GM12874 (cell line): ENCODE data around the gene CACNG7.

Experiments
- CTCF ChIP-seq: IDR thresholded peaks from 2 replicates; pipeline ENCODE4 v1.5.1; 2011; ENCODE audit warnings: low read depth, mild to moderate bottlenecking, control low read depth, low read length, moderate library complexity; ENCODE audit not compliant: insufficient read depth

CACNG7 gene

DNA sequence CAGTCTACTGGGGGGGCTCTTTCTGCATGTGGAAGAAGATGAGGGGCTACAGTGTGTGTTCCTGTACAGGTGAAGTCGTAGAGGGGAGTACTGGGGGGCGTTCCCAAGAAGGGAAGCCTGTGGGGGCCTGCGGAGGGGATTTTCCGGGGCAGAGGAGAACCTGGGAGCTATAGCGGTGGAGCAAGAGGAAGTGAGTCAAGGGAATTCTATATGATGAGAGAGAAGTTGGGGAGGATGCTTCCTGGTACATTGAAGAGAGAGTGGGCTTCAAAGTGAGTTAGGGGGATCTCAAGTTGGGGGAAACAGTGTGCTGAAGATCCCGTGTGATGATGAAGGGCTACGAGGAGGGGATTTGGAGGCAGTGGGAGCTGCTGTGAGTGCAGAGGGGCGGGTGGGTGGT, 51.8 kb downstream of the CACNG7 start:
- TF ChIP-seq CTCF = no peak

DNA sequence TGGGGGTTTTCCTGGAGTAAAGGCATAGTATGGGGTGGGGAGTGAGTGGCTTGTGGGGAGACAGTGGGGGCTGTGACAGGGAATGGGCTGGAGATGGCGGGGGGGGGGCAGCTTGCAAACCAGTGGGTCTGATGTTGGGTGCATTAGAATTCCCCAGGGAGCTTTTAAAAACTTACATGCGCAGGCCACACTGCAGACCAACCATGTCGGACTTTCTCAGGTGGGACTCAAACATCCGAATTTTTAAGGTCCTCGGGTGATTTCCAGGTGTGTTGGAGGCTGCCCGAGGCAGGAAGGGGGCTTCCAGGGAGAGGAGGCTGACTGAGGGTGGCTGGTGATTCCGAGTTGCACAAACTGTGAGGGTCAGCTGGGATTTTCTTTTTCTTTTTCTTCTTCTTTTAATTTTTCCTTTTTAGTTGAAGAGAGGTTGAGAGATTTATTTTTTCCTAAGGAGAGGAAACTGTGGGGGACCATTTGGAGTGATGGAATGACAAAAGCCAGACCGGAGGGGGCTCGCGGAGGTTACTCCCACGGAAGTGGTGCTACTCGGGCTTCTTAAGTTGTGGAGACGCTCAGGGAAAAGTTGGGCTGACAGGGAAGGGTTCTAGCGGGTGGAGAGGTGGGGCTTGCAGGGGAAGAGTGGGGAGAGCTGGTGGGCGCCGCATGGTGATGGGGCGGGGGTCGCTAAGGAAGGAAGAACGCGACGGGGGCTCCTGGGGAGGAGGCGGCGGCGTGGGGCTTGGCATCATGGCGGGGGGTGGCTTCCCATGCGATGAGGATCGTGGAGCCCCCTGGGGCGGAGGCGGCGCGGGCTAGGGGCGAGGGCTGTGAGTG, 52.7 kb downstream of the CACNG7 start:
- no peak for TF ChIP-seq CTCF

DNA sequence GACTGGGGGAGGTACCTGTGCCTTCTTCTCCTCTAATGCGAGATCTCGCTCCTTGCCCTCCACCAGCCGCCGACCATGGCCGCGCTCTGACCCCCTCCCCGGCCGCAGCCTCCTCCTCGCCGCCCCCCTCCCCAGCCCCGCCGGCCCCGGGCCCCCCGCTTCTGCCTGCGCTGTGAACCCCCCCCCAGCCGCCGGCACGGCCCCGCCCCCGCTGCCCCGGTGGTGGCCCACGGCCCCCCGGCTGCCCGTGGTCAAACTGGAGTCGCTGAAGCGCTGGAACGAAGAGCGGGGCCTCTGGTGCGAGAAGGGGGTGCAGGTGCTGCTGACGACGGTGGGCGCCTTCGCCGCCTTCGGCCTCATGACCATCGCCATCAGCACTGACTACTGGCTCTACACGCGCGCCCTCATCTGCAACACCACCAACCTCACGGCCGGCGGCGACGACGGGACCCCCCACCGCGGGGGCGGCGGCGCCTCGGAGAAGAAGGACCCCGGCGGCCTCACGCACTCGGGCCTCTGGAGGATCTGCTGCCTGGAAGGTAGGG, 53.9 kb downstream of the CACNG7 start, which contains the start of gene CACNG8:
Gene CACNG8, plus strand, starts transcription at position 51 of the 545 bp plus-strand sequence.
- TF ChIP-seq CTCF = no peak

GRCh38 chr19:53965091-53965490, 56.0 kb downstream of the CACNG7 start:
- no peak for TF ChIP-seq CTCF

DNA sequence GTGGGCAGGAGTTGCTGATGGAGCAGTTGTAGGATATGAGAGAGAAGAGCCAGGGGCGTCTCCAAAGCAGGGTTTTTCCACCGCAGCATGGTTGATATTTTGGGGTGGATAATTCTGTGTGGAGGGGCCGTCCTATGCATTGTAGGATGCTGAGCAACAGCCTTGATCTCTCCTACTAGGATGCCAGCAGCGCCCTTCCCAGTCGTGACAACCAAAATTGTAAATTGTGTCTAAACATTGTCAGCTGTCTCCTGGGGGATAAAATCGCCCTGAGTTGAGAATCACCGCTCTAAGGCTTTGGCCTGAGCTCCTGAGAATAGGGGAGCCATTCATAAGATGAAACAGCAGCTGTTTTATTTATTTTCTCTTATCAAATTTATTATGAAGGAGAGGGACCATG, 57.9 kb downstream of the CACNG7 start:
- TF ChIP-seq CTCF = no peak

DNA sequence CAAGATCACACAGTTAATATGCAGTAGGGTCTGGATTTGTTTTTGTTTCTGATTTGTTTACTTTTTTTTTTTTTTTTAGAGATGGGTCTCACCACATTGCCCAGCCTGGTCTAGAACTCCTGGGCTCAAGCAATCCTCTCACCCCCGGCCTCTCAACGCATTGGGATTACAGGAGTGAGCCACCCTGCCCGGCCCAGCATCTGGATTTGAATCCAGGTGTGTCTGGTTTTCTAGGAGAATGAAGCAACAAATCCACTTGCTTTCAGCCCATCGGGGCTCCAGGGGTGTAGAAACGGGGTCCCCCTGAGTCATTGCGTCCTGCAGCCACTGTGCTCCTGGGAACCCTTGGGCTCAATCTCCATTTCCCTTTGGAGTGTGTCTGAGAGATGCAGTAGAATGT, 60.3 kb downstream of the CACNG7 start:
- TF ChIP-seq CTCF = no peak

DNA sequence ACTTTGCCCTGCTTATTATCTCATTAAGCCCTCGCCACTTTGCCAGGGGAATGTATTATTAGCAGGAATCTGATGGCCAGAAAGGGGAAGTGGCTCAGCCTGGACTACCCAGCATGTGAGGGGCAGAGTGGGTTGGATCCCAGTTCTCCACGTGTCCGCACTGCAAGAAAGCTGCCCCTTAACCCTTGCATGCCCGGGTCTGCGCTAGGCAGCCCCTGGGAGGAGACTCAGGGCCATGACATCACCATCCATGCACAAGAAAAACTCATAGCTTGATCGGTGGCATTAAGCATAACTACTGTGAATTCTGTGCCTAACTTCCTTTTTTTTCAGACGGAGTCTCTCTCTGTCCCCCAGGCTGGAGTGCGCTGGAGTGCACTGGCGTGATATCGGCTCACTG, 62.6 kb downstream of the CACNG7 start:
- no peak for TF ChIP-seq CTCF
